T-helper 2 cell (primary cell): ENCODE results near the gene LRIG2.
"Not testable (repeated sequence)": the region's sequence is repeated elsewhere in the genome, so short reads cannot be mapped to it uniquely, and the experiment has no call there.

Experiments
- DNase-seq, 5 experiments: peaks; one replicate each; pipeline versions ENCODE4 v3.0.0 to v3.0.0-alpha.2; 2012 to 2022

LRIG2 gene

GRCh38 chr1:113129529-113130185 is 56.7 kb downstream of the LRIG2 start:
- DNase-seq, result no peak

GRCh38 chr1:113133038-113133437 is 60.0 kb downstream of the LRIG2 start:
- peak in 1 of 5 experiments; percentile 59 for DNase-seq

GRCh38 chr1:113133759-113134158 is 60.8 kb downstream of the LRIG2 start:
- no peak for DNase-seq

- peak in 1 of 5 experiments; percentile 45 for DNase-seq
Measured at GRCh38 chr1:113135460-113135859, 62.5 kb downstream of the LRIG2 start.

DNA sequence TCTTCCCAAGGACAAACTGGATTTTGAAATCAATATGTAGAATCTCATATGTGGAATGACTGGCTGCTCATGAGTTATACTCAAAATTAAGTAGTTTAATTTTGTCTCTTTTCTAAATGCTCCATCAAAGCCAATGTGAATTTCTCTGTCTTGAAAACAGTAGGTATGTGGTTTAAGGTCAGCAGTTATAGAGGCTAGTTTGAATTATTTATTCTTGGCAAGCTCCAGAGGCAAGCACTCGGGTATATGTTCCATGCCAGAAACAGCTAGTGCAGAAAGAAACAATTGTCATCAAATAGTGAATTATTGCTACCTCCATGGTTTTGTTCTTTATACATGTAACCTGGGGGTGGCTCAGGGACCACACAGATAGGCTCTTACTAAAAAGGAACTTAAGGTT is 63.5 kb downstream of the LRIG2 start:
- no peak for DNase-seq

GRCh38 chr1:113137563-113137962 is 64.6 kb downstream of the LRIG2 start:
- DNase-seq, result no peak

- DNase-seq, result no peak
Measured at GRCh38 chr1:113138778-113139177, 65.8 kb downstream of the LRIG2 start.

DNA sequence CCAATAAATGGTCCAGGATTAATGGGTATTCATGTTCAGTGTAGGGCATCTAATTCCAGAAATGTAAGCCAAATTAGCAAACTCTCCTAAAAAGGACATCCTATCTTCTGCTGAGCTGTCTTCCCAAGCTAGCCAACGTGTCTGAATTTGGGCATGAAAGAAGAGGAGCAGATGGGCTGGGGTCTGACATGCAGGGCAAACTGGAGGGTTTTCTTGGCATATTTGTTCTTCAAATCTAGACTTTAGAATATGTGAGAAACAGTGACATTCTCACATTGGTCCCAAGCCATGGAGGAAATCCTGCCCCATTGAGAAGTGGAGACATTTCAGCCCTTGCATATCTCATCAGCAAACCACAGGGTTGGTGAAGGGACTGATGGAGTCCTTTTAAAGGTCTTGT is 67.2 kb downstream of the LRIG2 start:
- no peak for DNase-seq

DNA sequence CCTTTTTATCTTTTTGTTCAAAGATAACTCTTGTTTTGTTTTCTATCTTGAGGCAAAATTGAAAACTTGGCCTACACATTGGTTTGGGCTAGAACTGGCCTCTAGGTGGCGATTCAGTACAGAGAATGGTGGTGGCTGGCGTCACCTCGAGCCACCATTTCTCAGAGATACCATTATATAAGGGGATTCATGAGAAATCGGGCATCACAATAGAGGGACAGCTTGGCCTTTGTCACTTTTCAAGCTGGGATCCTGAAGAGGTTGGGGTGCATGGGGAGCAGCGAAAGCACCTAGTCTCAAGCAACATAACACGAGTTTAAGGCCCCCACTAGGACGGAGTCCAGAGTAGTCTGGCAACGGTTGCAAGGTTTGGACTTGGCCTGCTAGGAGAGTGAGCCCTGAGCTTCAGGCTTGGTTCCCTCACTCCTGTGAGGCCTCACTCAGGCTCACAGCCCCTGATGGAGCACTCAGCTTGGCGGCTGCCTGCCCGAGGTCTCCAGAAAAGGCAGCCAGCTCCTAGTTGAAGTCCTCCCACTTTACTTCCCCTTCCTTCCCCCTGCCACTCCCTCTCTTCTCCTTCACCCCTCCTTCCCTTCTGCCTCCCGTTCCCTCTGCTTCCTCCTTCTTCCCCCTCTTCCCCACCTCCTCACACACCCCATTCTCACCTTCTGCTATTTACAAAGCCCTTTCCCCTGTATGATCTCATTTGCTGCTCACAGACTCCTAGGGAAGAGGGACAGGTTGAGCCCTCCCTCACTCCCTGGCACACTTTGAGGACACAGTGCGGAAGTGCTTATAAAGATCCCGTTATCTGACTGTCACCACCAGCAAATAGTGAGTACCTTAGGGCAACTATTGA is 67.8 kb downstream of the LRIG2 start:
- DNase-seq, result peak in 3 of 5 experiments; percentile 24 to 67 (median 24)

DNA sequence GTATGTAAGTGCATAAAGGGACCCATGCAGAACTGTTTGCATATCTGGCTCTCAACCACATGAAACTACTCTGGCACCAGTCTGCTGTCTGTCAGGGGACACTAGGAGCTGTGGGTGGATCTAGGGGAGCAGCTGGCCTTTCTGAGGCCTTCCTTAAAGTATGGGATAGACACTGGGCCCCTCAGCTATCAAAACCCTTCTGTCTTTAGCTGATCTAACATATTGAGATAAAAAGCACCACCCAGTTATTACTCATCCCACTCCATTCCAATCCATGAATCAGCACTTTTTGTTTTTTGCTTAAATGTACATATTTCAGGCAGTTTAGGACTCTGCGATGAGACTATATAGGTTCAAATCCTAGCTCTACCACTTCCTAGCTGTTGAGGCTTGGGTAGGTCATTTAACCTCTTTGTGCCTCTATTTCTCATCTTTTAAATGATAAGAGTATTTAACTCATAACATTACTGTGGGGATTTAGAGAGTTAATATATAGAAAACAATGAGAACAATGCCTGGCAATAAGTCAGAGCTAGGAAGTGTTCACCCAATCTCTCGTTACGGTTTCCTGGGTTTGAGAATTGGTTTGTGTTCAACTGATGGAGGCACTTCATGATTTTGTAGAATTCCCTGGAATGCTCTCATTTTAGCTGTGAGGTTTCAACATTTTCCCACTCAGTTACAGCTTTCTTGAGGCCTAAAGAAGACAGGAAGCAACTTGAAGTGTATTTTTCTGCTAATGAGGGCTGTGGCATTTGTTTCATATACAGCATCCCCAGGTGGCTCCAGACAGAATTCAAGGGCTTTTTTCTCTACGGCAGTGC is 68.9 kb downstream of the LRIG2 start:
- no peak for DNase-seq

GRCh38 chr1:113142791-113143190 is 69.8 kb downstream of the LRIG2 start:
- no peak for DNase-seq

DNA sequence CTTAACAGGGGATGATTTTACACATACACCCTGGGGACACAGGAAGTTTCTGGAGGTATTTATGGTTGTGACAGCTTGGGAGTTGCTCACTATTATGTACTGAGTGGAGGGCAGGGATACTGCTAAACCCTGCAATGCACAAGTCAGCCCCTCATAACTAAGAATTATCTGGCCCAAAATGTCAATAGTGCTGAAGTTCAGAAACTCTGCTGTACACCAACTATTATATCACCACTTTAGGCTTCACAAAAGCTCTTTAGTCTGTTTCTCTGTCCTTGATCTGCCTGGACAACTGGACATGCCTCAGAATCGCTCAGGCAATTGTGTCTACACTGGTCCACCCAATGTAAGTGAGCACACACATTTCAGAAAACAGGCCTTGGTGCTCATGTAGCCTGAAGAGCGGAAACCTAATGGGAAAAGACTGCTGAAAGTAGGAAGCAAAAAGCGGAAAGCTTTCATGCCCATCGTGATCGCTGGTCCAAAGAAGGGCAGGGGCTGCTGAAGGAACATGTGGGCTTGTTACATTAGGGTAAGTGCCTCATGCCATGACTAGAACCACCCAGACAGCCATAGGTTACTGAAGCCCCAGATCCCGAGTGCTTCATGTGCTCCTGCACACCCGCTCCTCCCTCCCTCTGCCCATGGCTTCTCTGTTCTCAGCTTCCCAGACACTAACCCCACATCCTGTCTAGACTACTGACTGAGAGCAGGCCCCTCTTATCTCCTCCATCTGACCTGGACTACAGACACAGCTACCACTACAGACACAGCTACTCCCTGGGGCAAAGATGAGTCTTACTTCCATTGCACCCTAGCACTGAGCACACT is 73.5 kb downstream of the LRIG2 start:
- DNase-seq, result peak in 1 of 5 experiments; percentile 71

GRCh38 chr1:113147073-113147625 is 74.2 kb downstream of the LRIG2 start:
- DNase-seq, result no peak

- DNase-seq, result no peak
Measured at GRCh38 chr1:113147826-113148225, 74.8 kb downstream of the LRIG2 start.

- not testable (repeated sequence) for DNase-seq
Measured at GRCh38 chr1:113150494-113150893, 77.5 kb downstream of the LRIG2 start.

- no peak for DNase-seq
Measured at GRCh38 chr1:113153116-113153803, 80.3 kb downstream of the LRIG2 start.

DNA sequence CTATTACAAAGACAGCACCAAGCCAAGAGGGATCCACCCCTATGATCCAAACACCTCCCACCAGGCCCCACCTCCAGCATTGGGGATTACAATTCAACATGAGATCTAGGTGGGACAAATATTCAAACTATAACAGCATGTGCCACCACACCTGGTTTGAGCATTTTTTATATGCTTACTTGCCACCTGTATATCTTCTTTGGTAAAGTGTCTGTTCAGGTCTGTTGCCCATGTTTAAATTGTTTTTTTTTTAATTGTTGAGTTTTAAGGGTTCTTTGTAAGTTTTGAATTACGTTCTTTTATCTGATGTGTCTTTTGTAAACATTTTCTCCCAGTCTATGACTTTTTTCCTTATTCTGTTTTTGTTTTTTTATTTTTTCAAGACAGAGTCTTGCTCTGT is 83.4 kb downstream of the LRIG2 start:
- DNase-seq, result no peak

DNA sequence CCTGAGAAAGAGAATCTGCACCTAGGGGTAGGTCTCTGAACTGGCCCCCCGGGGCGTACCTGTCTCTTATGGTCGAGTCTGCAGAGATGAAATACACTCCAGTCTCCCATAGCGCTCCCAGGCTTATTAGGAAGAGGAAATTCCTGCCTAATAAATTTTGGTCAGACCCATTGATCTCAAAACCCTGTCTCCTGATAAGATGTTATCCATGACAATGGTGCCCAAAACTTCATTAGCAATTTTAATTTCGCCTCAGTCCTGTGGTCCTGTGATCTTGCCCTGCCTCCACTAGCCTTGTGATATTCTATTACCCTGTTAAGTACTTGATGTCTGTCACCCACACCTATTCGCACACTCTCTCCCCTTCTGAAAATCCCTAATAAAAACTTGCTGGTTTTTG is 85.7 kb downstream of the LRIG2 start:
- not testable (repeated sequence) for DNase-seq

DNA sequence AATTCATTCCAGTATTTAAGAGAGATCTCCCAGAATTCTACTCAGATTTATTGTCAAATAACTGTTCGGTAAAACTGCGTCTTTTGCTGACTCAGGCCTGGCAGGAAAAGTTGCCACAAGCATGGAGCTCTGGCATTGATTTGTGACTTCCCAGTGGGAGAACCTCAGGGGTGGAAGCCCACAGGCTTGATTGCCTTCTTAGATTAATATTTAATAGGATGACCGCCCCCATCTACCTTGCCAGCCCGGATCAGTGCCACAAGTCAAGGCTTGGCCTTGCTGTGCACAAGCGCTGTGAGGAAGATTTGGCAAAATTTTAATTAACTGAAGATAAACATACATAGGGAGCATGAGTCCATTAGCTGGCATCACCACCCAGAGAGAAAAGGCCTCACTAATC is 93.5 kb downstream of the LRIG2 start:
- no peak for DNase-seq

DNA sequence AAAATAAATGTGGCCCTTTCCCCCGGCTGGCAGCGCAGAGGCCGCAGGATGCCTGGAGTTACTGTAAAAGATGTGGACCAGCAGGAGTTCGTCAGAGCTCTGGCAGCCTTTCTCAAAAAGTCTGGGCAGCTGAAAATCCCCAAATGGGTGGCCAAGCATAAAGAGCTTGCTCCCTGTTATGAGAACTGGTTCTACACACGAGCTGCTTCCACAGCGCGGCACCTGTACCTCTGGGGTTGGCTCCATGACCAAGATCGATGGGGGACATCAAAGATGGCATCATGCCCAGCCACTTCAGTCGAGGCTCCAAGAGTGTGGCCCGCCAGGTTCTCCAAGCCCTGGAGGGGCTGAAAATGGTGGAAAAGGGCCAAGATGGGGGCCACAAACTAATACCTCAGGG is 95.9 kb downstream of the LRIG2 start:
- no peak for DNase-seq

DNA sequence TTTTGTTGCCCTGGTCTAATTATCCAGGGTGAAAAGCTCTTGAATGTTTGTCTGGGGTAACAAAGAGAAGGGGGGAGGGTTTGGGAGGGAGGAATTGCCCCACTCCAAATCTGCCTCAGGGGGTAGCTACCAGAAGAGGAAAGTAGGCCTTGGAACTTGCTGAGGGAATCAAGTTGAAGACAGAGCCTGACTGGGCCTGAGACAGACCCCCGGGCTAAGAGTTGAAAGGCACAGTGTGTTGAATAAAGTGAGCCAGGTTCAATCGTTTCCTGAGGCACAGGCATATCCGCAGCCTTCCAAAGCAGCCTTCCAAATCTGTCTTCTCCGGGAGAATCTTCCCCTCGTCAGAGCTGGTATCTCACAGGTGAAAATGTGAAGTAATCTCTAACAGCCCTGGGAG is 96.6 kb downstream of the LRIG2 start:
- DNase-seq, result no peak
